Liver (tissue), 9 donors: ENCODE measurements around the gene CREBZF. TPM values are rescaled to one million over a fixed set of nuclear protein-coding genes. Genes with fewer than 3 reads are reported as not detected.

Experiments
- DNase-seq: peaks from one replicate; pipeline ENCODE4 v3.0.0-alpha.2; 2017; ENCODE audit warnings: low spot score
- H3K27ac ChIP-seq, 2 donors: one replicate each; pipeline ENCODE4 v1.7.0; 2013; ENCODE audit warnings: inconsistent platforms in 2 of 2, low read length in 2 of 2, control low read depth in 1 of 2, low read depth in 1 of 2, mild to moderate bottlenecking in 1 of 2
- H3K27me3 ChIP-seq, 4 donors: one replicate each; pipeline versions ENCODE4 v1.6.1 to v1.7.0; 2013; ENCODE audit warnings: low read length in 3 of 4, inconsistent platforms in 1 of 4, mild to moderate bottlenecking in 1 of 4, moderate library complexity in 1 of 4; ENCODE audit not compliant: control insufficient read depth in 4 of 4, insufficient read depth in 4 of 4
- H3K36me3 ChIP-seq, 4 donors: one replicate each; pipeline versions ENCODE4 v1.6.1 to v1.7.0; 2013; ENCODE audit warnings: low read length in 3 of 4, mild to moderate bottlenecking in 3 of 4, low read depth in 1 of 4, moderate library complexity in 1 of 4; ENCODE audit not compliant: control insufficient read depth in 4 of 4, insufficient read depth in 3 of 4
- H3K4me1 ChIP-seq, 4 donors: one replicate each; pipeline versions ENCODE4 v1.6.1 to v1.7.0; 2013; ENCODE audit warnings: low read length in 3 of 4, mild to moderate bottlenecking in 3 of 4, moderate library complexity in 1 of 4; ENCODE audit not compliant: control insufficient read depth in 4 of 4, insufficient read depth in 4 of 4
- H3K4me3 ChIP-seq, 3 donors: one replicate each; pipeline versions ENCODE4 v1.6.1 to v1.7.0; 2013; ENCODE audit warnings: low read length in 3 of 3, control low read depth in 1 of 3, low read depth in 1 of 3, mild to moderate bottlenecking in 1 of 3
- H3K9ac ChIP-seq, 2 donors: one replicate each; pipeline ENCODE4 v1.7.0; 2013; ENCODE audit warnings: low read length in 2 of 2, mild to moderate bottlenecking in 2 of 2, moderate library complexity in 2 of 2, control low read depth in 1 of 2, low read depth in 1 of 2
- H3K9me3 ChIP-seq, 4 donors: one replicate each; pipeline versions ENCODE4 v1.6.1 to v1.7.0; 2013; ENCODE audit warnings: low read length in 3 of 4; ENCODE audit not compliant: control insufficient read depth in 4 of 4
- EGR1 ChIP-seq, 2 donors: IDR thresholded peaks; 2 replicates each; pipeline ENCODE4 v1.6.1; 2016 to 2018; ENCODE audit warnings: antibody characterized with exemption in 2 of 2, low read depth in 2 of 2
- FOXA1 ChIP-seq: IDR thresholded peaks from 2 replicates; pipeline ENCODE4 v1.6.1; 2016; ENCODE audit warnings: antibody characterized with exemption
- FOXA2 ChIP-seq: IDR thresholded peaks from 2 replicates; pipeline ENCODE4 v1.6.1; 2016; ENCODE audit warnings: antibody characterized with exemption
- GABPA ChIP-seq, 2 donors: IDR thresholded peaks in 1 of 2; conservative IDR thresholded peaks in 1 of 2; 2 replicates each; pipeline ENCODE4 v1.6.1; 2016; ENCODE audit warnings: antibody characterized with exemption in 2 of 2, mild to moderate bottlenecking in 1 of 2, moderate library complexity in 1 of 2
- HNF4G ChIP-seq: IDR thresholded peaks from 2 replicates; pipeline ENCODE4 v1.6.1; 2016; ENCODE audit warnings: antibody characterized with exemption
- JUND ChIP-seq, 2 donors: IDR thresholded peaks; 2 replicates each; pipeline ENCODE4 v1.6.1; 2016; ENCODE audit warnings: antibody characterized with exemption in 2 of 2
- MAX ChIP-seq: IDR thresholded peaks from 2 replicates; pipeline ENCODE4 v1.6.1; 2016; ENCODE audit warnings: antibody characterized with exemption
- NR2F2 ChIP-seq: IDR thresholded peaks from 2 replicates; pipeline ENCODE4 v1.6.1; 2016; ENCODE audit warnings: antibody characterized with exemption
- RAD21 ChIP-seq, 2 donors: IDR thresholded peaks; 2 replicates each; pipeline ENCODE4 v1.6.1; 2016; ENCODE audit warnings: antibody characterized with exemption in 2 of 2, mild to moderate bottlenecking in 2 of 2
- SP1 ChIP-seq: IDR thresholded peaks from 2 replicates; pipeline ENCODE4 v1.6.1; 2018; ENCODE audit warnings: antibody characterized with exemption, mild to moderate bottlenecking
- YY1 ChIP-seq: IDR thresholded peaks from 2 replicates; pipeline ENCODE4 v1.6.1; 2016; ENCODE audit warnings: antibody characterized with exemption, mild to moderate bottlenecking
- ZBTB33 ChIP-seq: IDR thresholded peaks from 2 replicates; pipeline ENCODE4 v1.6.1; 2016; ENCODE audit warnings: antibody characterized with exemption
- WGBS: extraction: QIAGEN DNeasy Blood & Tissue Kit; methylation state at CpG from one replicate; pipeline ENCODE4 v1.1.7; 2013; 5-methylcytosine and 5-hydroxymethylcytosine counted together
- polyA plus RNA-seq, 2 donors: library from polyadenylated mRNA; stranded (reverse) in 1 of 2; unstranded in 1 of 2; fragments of 200-250 nt in 1 of 2; fragments of >200 nt in 1 of 2; fragmentation: Nextera tagmentation in 1 of 2; extraction: Ambion mirVana in 1 of 2; gene quantifications; one replicate each; pipeline versions ENCODE4 v1.2.1 to v1.2.3, GENCODE V29; 2013 to 2015
- total RNA-seq, 2 donors: library from RNA; depleted of rRNA; stranded (reverse); fragments of >200 nt; gene quantifications; one replicate each; pipeline ENCODE4 v1.2.3, GENCODE V29; 2014
- TF ChIP-seq, protein P1 (sequence below): fragments of 150-350 bp; IDR thresholded peaks from 2 replicates; pipeline ENCODE4 v1.5.1; 2017; ENCODE audit warnings: improper control_type of control experiment, low read depth, low read length; ENCODE audit not compliant: missing input control
- donor health status: healthy.
- donor health status: healthy.
- donor health status: healthy.
- donor health status: healthy.
- donor health status: healthy.

The CREBZF gene
- total and polyA plus RNA-seq, 4 donors = 12.1 to 50.0 (median 20.2) TPM

- no peak overlapping the region for H3K4me3 ChIP-seq
- H3K27ac ChIP-seq = no peak overlapping the region
- DNase-seq = no peak
- TF ChIP-seq ZBTB33 (no peak), RAD21 (IDR thresholded peaks at IDR 0.05) (peak; percentile 74 to 75)
- TF ChIP-seq, protein P1, sequence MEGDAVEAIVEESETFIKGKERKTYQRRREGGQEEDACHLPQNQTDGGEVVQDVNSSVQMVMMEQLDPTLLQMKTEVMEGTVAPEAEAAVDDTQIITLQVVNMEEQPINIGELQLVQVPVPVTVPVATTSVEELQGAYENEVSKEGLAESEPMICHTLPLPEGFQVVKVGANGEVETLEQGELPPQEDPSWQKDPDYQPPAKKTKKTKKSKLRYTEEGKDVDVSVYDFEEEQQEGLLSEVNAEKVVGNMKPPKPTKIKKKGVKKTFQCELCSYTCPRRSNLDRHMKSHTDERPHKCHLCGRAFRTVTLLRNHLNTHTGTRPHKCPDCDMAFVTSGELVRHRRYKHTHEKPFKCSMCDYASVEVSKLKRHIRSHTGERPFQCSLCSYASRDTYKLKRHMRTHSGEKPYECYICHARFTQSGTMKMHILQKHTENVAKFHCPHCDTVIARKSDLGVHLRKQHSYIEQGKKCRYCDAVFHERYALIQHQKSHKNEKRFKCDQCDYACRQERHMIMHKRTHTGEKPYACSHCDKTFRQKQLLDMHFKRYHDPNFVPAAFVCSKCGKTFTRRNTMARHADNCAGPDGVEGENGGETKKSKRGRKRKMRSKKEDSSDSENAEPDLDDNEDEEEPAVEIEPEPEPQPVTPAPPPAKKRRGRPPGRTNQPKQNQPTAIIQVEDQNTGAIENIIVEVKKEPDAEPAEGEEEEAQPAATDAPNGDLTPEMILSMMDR = peak; percentile 44
- H3K36me3 ChIP-seq = peaks cover 0 to 2% (median 0%) of the 10 kb centered on the region in 4 donors
- no peaks in the 10 kb centered on the region for H3K4me1 ChIP-seq
- WGBS = 96% methylated on average over 1 of the region's 1 CpG
- no peak overlapping the region for H3K9ac ChIP-seq
- no peaks in the 10 kb centered on the region for H3K9me3 ChIP-seq
- no peaks in the 10 kb centered on the region for H3K27me3 ChIP-seq
Measured at GRCh38 chr11:85694385-85694980, 29.6 kb upstream of the CREBZF start.

GRCh38 chr11:85685820-85686459 lies 21.0 kb upstream of the CREBZF start, which contains the start of gene CCDC89:
Gene CCDC89 (minus strand): TSS chr11:85686195. CDS start chr11:85686130, 65 bp downstream.
- Histone ChIP-seq H3K36me3 (peaks cover 0 to 2% (median 0%) of the 10 kb centered on the region in 4 donors), H3K27ac (peak within 1 kb of the TSS in 1 of 2 donors; percentile 16), H3K9me3 (no peaks in the 10 kb centered on the region), H3K4me3 (no peak within 1 kb of the TSS), H3K4me1 (peaks cover 0 to 3% (median 1%) of the 10 kb centered on the region in 4 donors), H3K27me3 (no peaks in the 10 kb centered on the region), H3K9ac (peak within 1 kb of the TSS in 1 of 2 donors; percentile 13)
- DNase-seq = no peak
- no peak for TF ChIP-seq HNF4G
- TF ChIP-seq RAD21 (IDR thresholded peaks at IDR 0.05) = peak in 1 of 2 donors; percentile 8
- WGBS = 76% methylated on average over 13 of the region's 13 CpGs

DNA sequence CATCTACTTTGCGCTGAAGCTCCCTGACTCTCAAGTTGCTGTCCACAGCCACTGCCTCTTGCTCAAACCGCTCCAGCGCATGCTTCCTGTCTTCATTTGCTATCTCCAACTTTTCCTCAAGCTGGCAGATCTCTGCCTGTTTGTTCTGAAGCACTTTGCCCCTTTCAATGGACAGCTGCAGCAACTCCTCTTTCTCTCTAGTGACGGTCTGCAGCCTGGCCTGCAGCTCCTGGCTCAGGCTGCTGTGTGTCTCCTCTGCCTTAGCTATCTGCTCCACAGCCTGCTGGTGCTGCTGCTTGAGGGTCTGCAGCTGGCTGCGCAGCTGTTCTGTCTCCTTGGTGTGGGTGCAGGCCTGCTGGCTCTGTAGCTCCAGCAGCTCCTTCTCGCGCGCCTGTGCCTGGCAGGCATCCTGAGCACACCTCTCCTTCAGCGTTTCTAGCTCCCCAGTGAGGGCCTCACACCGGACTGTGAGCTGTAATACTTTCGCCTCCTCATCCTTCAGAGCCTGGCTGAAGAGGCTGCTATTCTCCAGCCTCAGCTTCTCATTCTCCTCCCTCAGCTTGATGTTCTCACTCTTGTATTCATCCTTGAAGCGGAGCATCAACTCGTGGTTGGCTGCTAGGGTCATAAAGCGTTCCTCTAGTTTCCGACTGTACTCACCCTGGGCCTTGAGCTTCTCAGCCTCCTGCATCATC lies 20.3 kb upstream of the CREBZF start:
- Histone ChIP-seq H3K9me3 (no peaks in the 10 kb centered on the region), H3K36me3 (no peaks in the 10 kb centered on the region), H3K4me1 (peaks cover 0 to 3% (median 1%) of the 10 kb centered on the region in 4 donors), H3K4me3 (no peak overlapping the region), H3K27ac (peak overlapping the region in 1 of 2 donors; percentile 16), H3K9ac (no peak overlapping the region), H3K27me3 (no peaks in the 10 kb centered on the region)
- DNase-seq = no peak
- 77% methylated on average over 15 of the region's 15 CpGs for WGBS
- TF ChIP-seq EGR1 (IDR thresholded peaks at IDR 0.05; ENCODE audit: low read depth in 2 of 2) (no peak), ZBTB33 (no peak), FOXA2 (no peak), NR2F2 (no peak), FOXA1 (no peak), YY1 (no peak), GABPA (IDR thresholded peaks at IDR 0.05 in 1 of 2, conservative IDR thresholded peaks at IDR 0.05 in 1 of 2) (no peak), MAX (no peak), JUND (IDR thresholded peaks at IDR 0.05) (no peak), HNF4G (no peak), SP1 (no peak)
- TF ChIP-seq, protein P1 = no peak
